G401 (cell line): ENCODE results near the gene CENPH. TPM values are rescaled to one million over a fixed set of nuclear protein-coding genes. Genes with fewer than 3 reads are reported as not detected.
"Not testable (repeated sequence)": the region's sequence is repeated elsewhere in the genome, so short reads cannot be mapped to it uniquely, and the experiment has no call there.

ENCODE experiments used
- DNase-seq: peaks from one replicate; pipeline ENCODE4 v3.0.0-alpha.2; 2015; ENCODE audit warnings: low spot score
- in situ Hi-C: cut with HindIII; loops from 2 replicates; pipeline ENCODE4 v1.10.0; 2016; ENCODE audit warnings: low sequenced_read_pairs, mixed read lengths
- total RNA-seq: library from RNA; depleted of rRNA; stranded (reverse); fragments of >200 nt; shearing (Covaris generic); gene quantifications from 2 replicates; pipeline ENCODE4 v1.2.3, GENCODE V29; 2014; rRNA removed

The CENPH gene
- 55.0 and 73.4 TPM in 2 replicates for total RNA-seq

- peak; percentile 92 for DNase-seq
- in situ Hi-C loops: no loop called here
These were observed at the start of gene CENPH for GRCh38 chr5:69189162-69190086. Gene CENPH (plus strand): TSS chr5:69189583. CDS start chr5:69189635, 52 bp downstream.

- DNase-seq, in situ Hi-C loops: not testable (repeated sequence)
These were observed 49.1 kb upstream of the CENPH start for GRCh38 chr5:69140239-69140638.

GRCh38 chr5:69140827-69141226 lies 48.6 kb upstream of the CENPH start:
- in situ Hi-C loops: no loop called here

GRCh38 chr5:69148576-69148975 lies 40.8 kb upstream of the CENPH start:
- in situ Hi-C loops, DNase-seq: not testable (repeated sequence)

More at GRCh38 chr5:69140827-69141226, 48.6 kb upstream of the CENPH start:
- DNase-seq: no peak

GRCh38 chr5:69148981-69149675 lies 40.3 kb upstream of the CENPH start:
- DNase-seq: no peak
- in situ Hi-C loops: no loop called here

GRCh38 chr5:69149676-69150010 lies 39.7 kb upstream of the CENPH start:
- in situ Hi-C loops: no loop called here

GRCh38 chr5:69152731-69153130 lies 36.7 kb upstream of the CENPH start:
- in situ Hi-C loops: no loop called here

More at GRCh38 chr5:69149676-69150010, 39.7 kb upstream of the CENPH start:
- no peak for DNase-seq

GRCh38 chr5:69156456-69156855 lies 32.9 kb upstream of the CENPH start:
- DNase-seq: no peak
- in situ Hi-C loops: no loop called here

More at GRCh38 chr5:69152731-69153130, 36.7 kb upstream of the CENPH start:
- DNase-seq: no peak

GRCh38 chr5:69158039-69158438 lies 31.3 kb upstream of the CENPH start:
- no peak for DNase-seq
- in situ Hi-C loops: no loop called here

- DNase-seq: no peak
- in situ Hi-C loops: no loop called here
These were observed 28.7 kb upstream of the CENPH start for GRCh38 chr5:69160651-69161050.

- DNase-seq: peak; percentile 98
- in situ Hi-C loops: no loop called here
These were observed 22.5 kb upstream of the CENPH start, which contains the start of gene CCNB1 for GRCh38 chr5:69166686-69167492. Gene CCNB1 (plus strand): TSS chr5:69167150. CDS start chr5:69167263, 113 bp downstream.

- DNase-seq: no peak
- in situ Hi-C loops: no loop called here
These were observed 21.9 kb upstream of the CENPH start for GRCh38 chr5:69167493-69167855.

- no peak for DNase-seq
- in situ Hi-C loops: no loop called here
These were observed 21.5 kb upstream of the CENPH start for GRCh38 chr5:69167929-69168328.

GRCh38 chr5:69170495-69170894 lies 18.9 kb upstream of the CENPH start:
- in situ Hi-C loops: no loop called here
- DNase-seq: no peak

- in situ Hi-C loops: no loop called here
- DNase-seq: no peak
These were observed 18.4 kb upstream of the CENPH start for GRCh38 chr5:69170969-69171368.

- DNase-seq, in situ Hi-C loops: not testable (repeated sequence)
These were observed 7.6 kb upstream of the CENPH start for GRCh38 chr5:69181659-69182293.

GRCh38 chr5:69184621-69185020 lies 4.8 kb upstream of the CENPH start:
- no peak for DNase-seq

GRCh38 chr5:69187342-69187741 lies 2.0 kb upstream of the CENPH start:
- in situ Hi-C loops: no loop called here
- DNase-seq: no peak

More at GRCh38 chr5:69184621-69185020, 4.8 kb upstream of the CENPH start:
- in situ Hi-C loops: no loop called here

GRCh38 chr5:69188811-69189161 lies 597 bp upstream of the CENPH start:
- in situ Hi-C loops: no loop called here
- no peak for DNase-seq
